ENCODE measurements around the gene UST.

The UST gene, protein sequence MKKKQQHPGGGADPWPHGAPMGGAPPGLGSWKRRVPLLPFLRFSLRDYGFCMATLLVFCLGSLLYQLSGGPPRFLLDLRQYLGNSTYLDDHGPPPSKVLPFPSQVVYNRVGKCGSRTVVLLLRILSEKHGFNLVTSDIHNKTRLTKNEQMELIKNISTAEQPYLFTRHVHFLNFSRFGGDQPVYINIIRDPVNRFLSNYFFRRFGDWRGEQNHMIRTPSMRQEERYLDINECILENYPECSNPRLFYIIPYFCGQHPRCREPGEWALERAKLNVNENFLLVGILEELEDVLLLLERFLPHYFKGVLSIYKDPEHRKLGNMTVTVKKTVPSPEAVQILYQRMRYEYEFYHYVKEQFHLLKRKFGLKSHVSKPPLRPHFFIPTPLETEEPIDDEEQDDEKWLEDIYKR

DNA sequence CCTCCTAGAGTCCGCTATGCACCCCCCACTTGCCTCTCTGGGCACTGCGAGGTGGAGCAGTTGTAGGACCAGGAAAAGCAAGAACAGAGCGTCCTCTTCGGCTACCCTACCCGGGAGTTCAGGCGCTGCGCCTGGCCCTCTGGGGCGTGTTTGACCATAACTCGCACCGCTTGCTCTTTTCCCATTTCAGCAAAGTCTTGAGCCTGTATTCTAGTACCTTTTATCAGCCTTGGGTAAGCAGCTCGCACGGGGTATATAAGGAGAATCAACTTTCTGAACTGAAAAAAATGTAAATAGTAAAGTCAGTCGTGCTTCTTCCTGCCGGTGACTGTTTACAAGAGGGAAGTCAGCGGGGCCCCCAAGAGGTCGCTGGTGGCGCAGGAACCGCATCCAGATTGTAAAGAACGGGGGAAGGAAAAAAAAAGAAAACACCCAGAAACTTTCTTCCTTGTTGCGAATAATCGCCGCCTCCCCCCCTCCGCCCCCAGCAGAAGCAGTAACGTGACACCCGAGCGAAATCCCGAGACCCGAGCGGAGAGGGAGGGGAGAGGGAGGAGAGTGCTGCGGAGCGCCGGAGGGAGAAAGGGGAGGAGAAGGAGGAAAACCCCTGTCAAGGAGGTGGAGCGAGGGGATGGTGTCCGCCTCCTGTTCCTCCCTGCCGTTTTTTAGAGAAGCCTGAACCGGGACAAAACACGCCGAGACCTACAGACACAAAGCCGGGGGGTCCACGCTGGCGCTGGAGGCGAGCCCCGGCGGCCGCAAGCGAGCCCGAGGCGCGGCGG lies at the start of gene UST:
Gene UST, plus strand, starts transcription at position 668 of the 782 bp plus-strand sequence. CDS start 401 bp downstream, outside the sequence.
- in situ Hi-C loops (cut with MboI; ENCODE audit: low pct_unique_long_range_greater_than_20kb, low sequenced_read_pairs, unreplicated experiment) = loop anchor here (25.0 kb wide), 1 partner anchor 191 kb away; no protein-coding TSS in a partner anchor
- peak; percentile 69 for TF ChIP-seq CTCF (IDR thresholded peaks at IDR 0.05; ENCODE audit: extremely low read depth, insufficient read depth, missing control alignments)
- peak; percentile 82 for DNase-seq (ENCODE audit: low spot score)

DNA sequence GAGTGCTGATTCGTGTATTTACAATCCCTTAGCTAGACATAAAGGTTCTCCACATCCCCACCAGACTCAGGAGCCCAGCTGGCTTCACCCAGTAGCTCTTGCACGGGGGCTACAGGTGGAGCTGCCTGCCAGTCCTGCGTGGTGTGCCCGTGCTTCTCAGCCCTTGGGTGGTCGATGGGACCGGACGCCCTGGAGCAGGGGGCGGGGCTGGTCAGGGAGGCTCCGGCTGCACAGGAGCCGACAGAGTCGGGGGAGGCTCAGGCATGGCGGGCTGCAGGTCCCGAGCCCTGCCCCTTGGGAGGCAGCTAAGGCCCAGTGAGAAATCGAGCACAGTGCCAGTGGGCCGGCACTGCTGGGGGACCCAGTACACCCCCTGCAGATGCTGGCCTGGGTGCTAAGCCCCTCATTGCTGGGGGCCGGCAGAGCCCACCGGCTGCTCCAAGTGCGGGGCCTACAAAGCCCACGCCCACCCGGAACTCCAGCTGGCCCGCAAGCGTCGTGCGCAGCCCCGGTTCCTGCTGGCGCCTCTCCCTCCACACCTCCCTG lies 48.9 kb upstream of the UST start:
- TF ChIP-seq CTCF (IDR thresholded peaks at IDR 0.05; ENCODE audit: extremely low read depth, insufficient read depth, missing control alignments) = no peak
- in situ Hi-C loops (cut with MboI; ENCODE audit: low pct_unique_long_range_greater_than_20kb, low sequenced_read_pairs, unreplicated experiment) = no loop called here
- no peak for DNase-seq (ENCODE audit: low spot score)

- in situ Hi-C loops (cut with MboI; ENCODE audit: low pct_unique_long_range_greater_than_20kb, low sequenced_read_pairs, unreplicated experiment) = no loop called here
- TF ChIP-seq CTCF (IDR thresholded peaks at IDR 0.05; ENCODE audit: extremely low read depth, insufficient read depth, missing control alignments) = no peak
- no peak for DNase-seq (ENCODE audit: low spot score)
Observed at GRCh38 chr6:148698671-148699180, 48.1 kb upstream of the UST start.

- peak; percentile 14 for TF ChIP-seq CTCF (IDR thresholded peaks at IDR 0.05; ENCODE audit: extremely low read depth, insufficient read depth, missing control alignments)
- DNase-seq (ENCODE audit: low spot score) = peak; percentile 62
- in situ Hi-C loops (cut with MboI; ENCODE audit: low pct_unique_long_range_greater_than_20kb, low sequenced_read_pairs, unreplicated experiment) = no loop called here
Observed at GRCh38 chr6:148700047-148700715, 46.6 kb upstream of the UST start.

- TF ChIP-seq CTCF (IDR thresholded peaks at IDR 0.05; ENCODE audit: extremely low read depth, insufficient read depth, missing control alignments) = no peak
- in situ Hi-C loops (cut with MboI; ENCODE audit: low pct_unique_long_range_greater_than_20kb, low sequenced_read_pairs, unreplicated experiment) = no loop called here
- peak; percentile 63 for DNase-seq (ENCODE audit: low spot score)
Observed at GRCh38 chr6:148700741-148701311, 46.0 kb upstream of the UST start.
